Fibroblast of mammary gland (primary cell): ENCODE measurements around the gene CALY.
"Not testable (repeated sequence)": the region's sequence is repeated elsewhere in the genome, so short reads cannot be mapped to it uniquely, and the experiment has no call there.

ENCODE experiments used
- DNase-seq: peaks from one replicate; pipeline ENCODE4 v3.0.0-alpha.2; 2010; ENCODE audit warnings: low read depth
- H3K4me3 ChIP-seq: 2 replicates; pipeline ENCODE4 v1.5.1; 2011; ENCODE audit warnings: low read depth, mild to moderate bottlenecking, low read length, moderate library complexity; ENCODE audit not compliant: control insufficient read depth
- TF ChIP-seq, protein P1 (sequence below): conservative IDR thresholded peaks from 2 replicates; pipeline ENCODE4 v1.5.1; 2011; ENCODE audit warnings: low read depth, low read length, inconsistent platforms; ENCODE audit not compliant: control insufficient read depth, insufficient read depth

CALY gene

DNA sequence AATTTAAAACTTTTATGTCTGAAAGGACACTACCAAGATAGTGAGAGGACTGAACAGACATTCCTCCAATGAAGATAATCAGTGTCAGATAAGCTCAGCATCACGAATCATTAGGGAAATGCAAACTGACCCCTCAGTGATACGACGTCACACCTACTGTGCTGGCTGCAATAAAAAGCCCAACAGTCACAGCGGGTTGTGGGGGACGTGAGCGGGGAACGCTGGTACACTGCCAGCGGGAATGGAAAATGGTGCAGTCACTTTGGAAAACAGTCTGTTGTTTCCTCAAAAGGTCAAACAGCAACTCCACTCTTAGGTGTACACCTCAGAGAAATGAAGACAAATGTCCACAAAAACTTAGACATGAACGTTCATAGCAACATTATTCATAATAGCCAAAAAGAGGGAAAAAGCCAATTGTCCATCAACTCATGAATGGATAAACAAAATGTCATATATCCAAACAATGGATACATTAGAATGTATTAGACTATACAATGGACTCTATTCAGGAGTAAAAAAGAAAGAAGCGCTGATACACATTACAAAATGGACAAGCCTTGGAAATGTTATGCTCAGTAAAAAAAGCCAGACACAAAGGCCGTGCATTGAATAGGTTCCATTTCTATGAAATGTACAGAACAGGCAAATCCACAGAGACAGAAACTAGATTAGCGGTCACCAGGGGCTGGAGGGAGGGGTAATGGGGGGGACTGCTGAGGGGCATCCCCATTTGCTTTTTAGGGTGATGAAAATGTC is 38.8 kb upstream of the CALY start:
- DNase-seq: no peak
- TF ChIP-seq, protein P1, sequence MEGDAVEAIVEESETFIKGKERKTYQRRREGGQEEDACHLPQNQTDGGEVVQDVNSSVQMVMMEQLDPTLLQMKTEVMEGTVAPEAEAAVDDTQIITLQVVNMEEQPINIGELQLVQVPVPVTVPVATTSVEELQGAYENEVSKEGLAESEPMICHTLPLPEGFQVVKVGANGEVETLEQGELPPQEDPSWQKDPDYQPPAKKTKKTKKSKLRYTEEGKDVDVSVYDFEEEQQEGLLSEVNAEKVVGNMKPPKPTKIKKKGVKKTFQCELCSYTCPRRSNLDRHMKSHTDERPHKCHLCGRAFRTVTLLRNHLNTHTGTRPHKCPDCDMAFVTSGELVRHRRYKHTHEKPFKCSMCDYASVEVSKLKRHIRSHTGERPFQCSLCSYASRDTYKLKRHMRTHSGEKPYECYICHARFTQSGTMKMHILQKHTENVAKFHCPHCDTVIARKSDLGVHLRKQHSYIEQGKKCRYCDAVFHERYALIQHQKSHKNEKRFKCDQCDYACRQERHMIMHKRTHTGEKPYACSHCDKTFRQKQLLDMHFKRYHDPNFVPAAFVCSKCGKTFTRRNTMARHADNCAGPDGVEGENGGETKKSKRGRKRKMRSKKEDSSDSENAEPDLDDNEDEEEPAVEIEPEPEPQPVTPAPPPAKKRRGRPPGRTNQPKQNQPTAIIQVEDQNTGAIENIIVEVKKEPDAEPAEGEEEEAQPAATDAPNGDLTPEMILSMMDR: no peak
- no peak overlapping the region for H3K4me3 ChIP-seq

GRCh38 chr10:133373174-133374090 is 36.7 kb upstream of the CALY start, which contains the start of gene ECHS1:
TSS of gene ECHS1 (minus strand) at chr10:133373354. CDS start at chr10:133373333, 21 bp downstream.
- TF ChIP-seq, protein P1: no peak
- peak within 1 kb of the TSS; percentile 73 for H3K4me3 ChIP-seq
- peak; percentile 84 for DNase-seq

- DNase-seq: no peak
- TF ChIP-seq, protein P1: no peak
- H3K4me3 ChIP-seq: peak overlapping the region; percentile 73
Observed at GRCh38 chr10:133372507-133372906, 35.8 kb upstream of the CALY start.

DNA sequence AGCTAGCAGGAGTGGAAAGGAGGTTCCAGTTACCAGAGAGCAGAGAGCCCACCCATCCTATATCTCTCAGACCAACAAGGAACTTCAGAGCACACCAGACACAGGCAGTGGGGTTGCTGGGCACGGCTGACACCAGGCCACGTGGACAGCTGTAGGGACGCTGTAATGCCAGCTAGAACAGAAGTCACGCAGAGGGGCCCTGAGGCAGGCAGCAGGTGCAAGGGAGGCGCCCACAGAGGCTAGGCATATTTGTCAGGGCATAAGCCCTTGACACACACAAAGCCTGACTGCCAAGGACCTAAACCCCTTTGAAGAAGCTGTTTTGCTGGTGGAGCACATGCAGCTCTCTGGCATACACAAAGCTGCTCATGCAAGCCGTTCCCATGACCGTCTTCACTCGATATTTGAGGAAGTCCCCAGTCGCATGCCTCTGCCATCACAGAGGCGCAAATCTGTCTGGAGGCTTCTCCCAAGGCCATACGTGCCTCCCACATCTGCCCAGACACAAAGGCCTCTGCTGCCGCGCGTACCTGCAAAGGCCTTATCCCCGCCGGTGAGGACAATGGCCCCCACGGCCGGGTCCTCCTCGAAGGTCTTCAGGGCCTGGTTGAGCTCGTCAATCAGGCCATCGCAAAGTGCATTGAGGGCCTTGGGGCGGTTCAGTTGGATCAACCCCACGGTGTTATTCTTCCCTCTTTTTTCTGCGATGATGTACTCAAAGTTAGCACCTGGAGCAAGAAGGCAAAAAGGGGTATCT is 33.5 kb upstream of the CALY start:
- TF ChIP-seq, protein P1: no peak
- H3K4me3 ChIP-seq: no peak overlapping the region
- DNase-seq: no peak

GRCh38 chr10:133368153-133368552 is 31.5 kb upstream of the CALY start:
- H3K4me3 ChIP-seq: no peak overlapping the region
- DNase-seq: no peak
- TF ChIP-seq, protein P1: no peak

- not testable (repeated sequence) for DNase-seq, H3K4me3 ChIP-seq
Observed at GRCh38 chr10:133367461-133367860, 30.8 kb upstream of the CALY start.

DNA sequence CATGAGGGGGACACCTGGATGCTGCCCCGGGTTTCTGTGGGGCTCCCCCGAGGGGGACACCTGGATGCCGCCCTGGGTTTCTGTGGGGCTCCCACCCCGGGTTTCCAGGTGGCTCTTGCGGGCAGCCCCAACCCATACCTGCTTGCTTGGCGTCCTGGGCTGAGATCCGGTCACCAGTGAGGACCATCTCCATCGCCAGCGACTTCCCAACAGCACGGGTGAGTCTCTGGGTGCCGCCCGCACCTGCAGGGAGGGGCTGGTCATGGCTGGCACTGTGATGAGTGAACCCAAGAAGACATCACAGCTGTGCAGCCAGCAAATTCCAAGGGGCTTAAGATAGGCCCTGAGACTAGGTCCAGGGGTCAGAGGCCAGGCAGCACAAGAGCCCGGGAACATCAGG is 30.1 kb upstream of the CALY start:
- H3K4me3 ChIP-seq: no peak overlapping the region
- TF ChIP-seq, protein P1: no peak
- no peak for DNase-seq
